ENCODE results near the gene C1orf159.

- peak in 1 of 6 experiments; percentile 7 for TF ChIP-seq CTCF (IDR thresholded peaks at IDR 0.05)
- no peak for TF ChIP-seq POLR2A (IDR thresholded peaks at IDR 0.05)
Measured at GRCh38 chr1:1058921-1059493, 56.9 kb downstream of the C1orf159 start.

Measured in esophagus squamous epithelium (tissue), 4 donors.